ENCODE results near the gene UBE2Q1.

The UBE2Q1 gene

GRCh38 chr1:154501423-154502065 is 56.9 kb downstream of the UBE2Q1 start:
- no peak for DNase-seq

- DNase-seq, result no peak
Measured at GRCh38 chr1:154500533-154500932, 57.9 kb downstream of the UBE2Q1 start.

GRCh38 chr1:154499446-154499845 is 59.0 kb downstream of the UBE2Q1 start:
- DNase-seq, result no peak

All from COR-L47 (cell line).